GM12864 (cell line): ENCODE results near the gene PWWP2B.

Experiments
- DNase-seq: peaks from one replicate; pipeline ENCODE4 v3.0.0-alpha.2; 2011; ENCODE audit warnings: low read depth
- H3K4me3 ChIP-seq: 2 replicates; pipeline ENCODE4 v1.5.1; 2011; ENCODE audit warnings: mild to moderate bottlenecking, low read depth, low read length, control low read depth
- CTCF ChIP-seq: IDR thresholded peaks from 2 replicates; pipeline ENCODE4 v1.5.1; 2011; ENCODE audit warnings: low read depth, mild to moderate bottlenecking, moderate library complexity, low read length, control low read depth, inconsistent platforms; ENCODE audit errors: missing control alignments

Gene PWWP2B

GRCh38 chr10:132397036-132397541 is at the start of gene PWWP2B:
Gene PWWP2B (plus strand): TSS chr10:132397200. CDS start chr10:132397227, 27 bp downstream.
- peak within 1 kb of the TSS; percentile 57 for H3K4me3 ChIP-seq
- no peak for DNase-seq

GRCh38 chr10:132347211-132347930 is 49.6 kb upstream of the PWWP2B start:
- DNase-seq, result no peak
- H3K4me3 ChIP-seq, result no peak overlapping the region
- no peak for TF ChIP-seq CTCF

More at GRCh38 chr10:132397036-132397541, at the start of gene PWWP2B:
- TF ChIP-seq CTCF, result no peak

GRCh38 chr10:132347931-132348267 is 49.1 kb upstream of the PWWP2B start:
- TF ChIP-seq CTCF, result no peak
- no peak overlapping the region for H3K4me3 ChIP-seq
- DNase-seq, result no peak

- no peak for DNase-seq
- no peak overlapping the region for H3K4me3 ChIP-seq
- no peak for TF ChIP-seq CTCF
Observed at GRCh38 chr10:132349766-132350165, 47.2 kb upstream of the PWWP2B start.

- TF ChIP-seq CTCF, result no peak
- H3K4me3 ChIP-seq, result no peak overlapping the region
- DNase-seq, result no peak
Observed at GRCh38 chr10:132350391-132350790, 46.6 kb upstream of the PWWP2B start.

GRCh38 chr10:132350946-132351345 is 46.1 kb upstream of the PWWP2B start:
- no peak for DNase-seq
- no peak overlapping the region for H3K4me3 ChIP-seq
- TF ChIP-seq CTCF, result no peak

GRCh38 chr10:132351611-132352010 is 45.4 kb upstream of the PWWP2B start:
- H3K4me3 ChIP-seq, result no peak overlapping the region
- no peak for TF ChIP-seq CTCF
- DNase-seq, result no peak
